Trophoblast cell (in vitro differentiated cells and primary cell): ENCODE measurements around the gene LYPD1.

Experiments
- DNase-seq, 2 donors: peaks; one replicate each; pipeline ENCODE4 v3.0.0-alpha.2; 2016
- H2AFZ ChIP-seq: 2 replicates; pipeline ENCODE4 v1.6.1; 2013; ENCODE audit warnings: low read length, moderate library complexity, mild to moderate bottlenecking; ENCODE audit not compliant: insufficient read depth, poor library complexity
- H2AK5ac ChIP-seq: 2 replicates; pipeline ENCODE4 v1.6.1; 2013; ENCODE audit warnings: mild to moderate bottlenecking, low read length
- H2BK120ac ChIP-seq: 2 replicates; pipeline ENCODE4 v1.6.1; 2013; ENCODE audit warnings: low read length, mild to moderate bottlenecking, moderate library complexity; ENCODE audit not compliant: insufficient read depth, poor library complexity
- H2BK12ac ChIP-seq: 2 replicates; pipeline ENCODE4 v1.6.1; 2013; ENCODE audit warnings: mild to moderate bottlenecking, low read length, moderate library complexity
- H2BK5ac ChIP-seq: 2 replicates; pipeline ENCODE4 v1.6.1; 2013; ENCODE audit warnings: low read length, low read depth, moderate library complexity, mild to moderate bottlenecking; ENCODE audit not compliant: poor library complexity
- H3K14ac ChIP-seq: 2 replicates; pipeline ENCODE4 v1.6.1; 2013; ENCODE audit warnings: mild to moderate bottlenecking, low read length
- H3K18ac ChIP-seq: 2 replicates; pipeline ENCODE4 v1.6.1; 2013; ENCODE audit warnings: mild to moderate bottlenecking, low read length
- H3K23ac ChIP-seq: 2 replicates; pipeline ENCODE4 v1.6.1; 2013; ENCODE audit warnings: low read length
- H3K27ac ChIP-seq: 2 replicates; pipeline ENCODE4 v1.5.1; 2013; ENCODE audit warnings: low read depth, mild to moderate bottlenecking, inconsistent platforms, low read length, moderate library complexity
- H3K27me3 ChIP-seq: 2 replicates; pipeline ENCODE4 v1.6.1; 2013; ENCODE audit warnings: inconsistent platforms, mild to moderate bottlenecking, low read length, moderate library complexity; ENCODE audit not compliant: insufficient read depth
- H3K36me3 ChIP-seq, 2 experiments: 1 replicate in 1 of 2; 2 replicates in 1 of 2; pipeline ENCODE4 v1.6.1; 2013; ENCODE audit warnings: low read length in 2 of 2, mild to moderate bottlenecking in 2 of 2, moderate library complexity in 1 of 2; ENCODE audit not compliant: insufficient read depth in 2 of 2, control insufficient read depth in 1 of 2
- H3K4ac ChIP-seq: 2 replicates; pipeline ENCODE4 v1.6.1; 2013; ENCODE audit warnings: low read depth, mild to moderate bottlenecking, low read length, moderate library complexity
- H3K4me1 ChIP-seq, 2 experiments: 1 replicate in 1 of 2; 2 replicates in 1 of 2; pipeline ENCODE4 v1.6.1; 2013; ENCODE audit warnings: low read length in 2 of 2, mild to moderate bottlenecking in 2 of 2, moderate library complexity in 1 of 2; ENCODE audit not compliant: insufficient read depth in 2 of 2, control insufficient read depth in 1 of 2
- H3K4me2 ChIP-seq: 2 replicates; pipeline ENCODE4 v1.6.1; 2013; ENCODE audit warnings: inconsistent platforms, mild to moderate bottlenecking, low read length, moderate library complexity
- H3K4me3 ChIP-seq: 2 replicates; pipeline ENCODE4 v1.5.1; 2013; ENCODE audit warnings: mild to moderate bottlenecking, low read depth, low read length, inconsistent platforms
- H3K79me1 ChIP-seq: one replicate; pipeline ENCODE4 v1.6.1; 2013; ENCODE audit warnings: low read length
- H3K79me2 ChIP-seq: 2 replicates; pipeline ENCODE4 v1.6.1; 2013; ENCODE audit warnings: low read length, mild to moderate bottlenecking; ENCODE audit not compliant: control insufficient read depth, insufficient read depth, poor library complexity
- H3K9ac ChIP-seq: 2 replicates; pipeline ENCODE4 v1.6.1; 2013; ENCODE audit warnings: mild to moderate bottlenecking, low read length
- H3K9me3 ChIP-seq: 2 replicates; pipeline ENCODE4 v1.6.1; 2013; ENCODE audit warnings: low read depth, mild to moderate bottlenecking, control low read depth, inconsistent platforms, low read length; ENCODE audit not compliant: insufficient read depth
- H4K12ac ChIP-seq: 2 replicates; pipeline ENCODE4 v1.6.1; 2013; ENCODE audit warnings: low read depth, mild to moderate bottlenecking, low read length, moderate library complexity
- H4K8ac ChIP-seq: 2 replicates; pipeline ENCODE4 v1.6.1; 2013; ENCODE audit warnings: low read depth, mild to moderate bottlenecking, low read length, moderate library complexity
- H4K91ac ChIP-seq: one replicate; pipeline ENCODE4 v1.6.1; 2013; ENCODE audit warnings: low read depth, mild to moderate bottlenecking, low read length, moderate library complexity
- WGBS: extraction: QIAGEN DNeasy Blood & Tissue Kit; methylation state at CpG from one replicate; pipeline ENCODE4 v1.1.7; 2013; ENCODE audit warnings: missing lambda C conversion rate; ENCODE audit not compliant: insufficient read length, insufficient coverage; ENCODE audit errors: extremely low coverage; 5-methylcytosine and 5-hydroxymethylcytosine counted together

LYPD1 gene

GRCh38 chr2:132697556-132698205, 27.7 kb upstream of the LYPD1 start:
- no peak overlapping the region for H3K14ac ChIP-seq
- no peak overlapping the region for H4K8ac ChIP-seq
- no peaks in the 10 kb centered on the region for H3K79me2 ChIP-seq
- no peak overlapping the region for H3K4ac ChIP-seq
- no peak overlapping the region for H2BK5ac ChIP-seq
- H4K91ac ChIP-seq, result no peak overlapping the region
- no peak overlapping the region for H3K4me2 ChIP-seq
- H3K36me3 ChIP-seq, result no peaks in the 10 kb centered on the region
- H3K18ac ChIP-seq, result no peak overlapping the region
- no peaks in the 10 kb centered on the region for H3K27me3 ChIP-seq
- no peak overlapping the region for H3K23ac ChIP-seq
- H2AFZ ChIP-seq, result no peak overlapping the region
- no peak overlapping the region for H3K27ac ChIP-seq
- H3K4me3 ChIP-seq, result no peak overlapping the region
- WGBS, result no CpG with 5 or more reads among the region's 4 CpGs
- no peak overlapping the region for H2BK120ac ChIP-seq
- H3K79me1 ChIP-seq, result no peaks in the 10 kb centered on the region
- no peak for DNase-seq
- H2AK5ac ChIP-seq, result no peak overlapping the region
- no peaks in the 10 kb centered on the region for H3K4me1 ChIP-seq
- no peak overlapping the region for H2BK12ac ChIP-seq
- no peak overlapping the region for H4K12ac ChIP-seq
- no peaks in the 10 kb centered on the region for H3K9me3 ChIP-seq
- H3K9ac ChIP-seq, result no peak overlapping the region

GRCh38 chr2:132692816-132693215, 22.8 kb upstream of the LYPD1 start:
- Histone ChIP-seq H3K79me2 (no peaks in the 10 kb centered on the region), H3K4me2 (no peak overlapping the region), H3K4me3 (no peak overlapping the region), H3K9ac (no peak overlapping the region), H3K14ac (no peak overlapping the region), H3K23ac (no peak overlapping the region), H2BK120ac (no peak overlapping the region), H3K4ac (no peak overlapping the region), H2AFZ (no peak overlapping the region), H2BK12ac (no peak overlapping the region), H3K27ac (no peak overlapping the region), H3K4me1 (no peaks in the 10 kb centered on the region), H2BK5ac (no peak overlapping the region), H3K18ac (no peak overlapping the region), H3K79me1 (no peaks in the 10 kb centered on the region), H4K91ac (no peak overlapping the region), H3K36me3 (no peaks in the 10 kb centered on the region), H3K27me3 (no peaks in the 10 kb centered on the region), H3K9me3 (no peaks in the 10 kb centered on the region), H2AK5ac (no peak overlapping the region), H4K12ac (no peak overlapping the region), H4K8ac (no peak overlapping the region)
- WGBS, result no CpG with 5 or more reads among the region's 1 CpG
- DNase-seq, result no peak

DNA sequence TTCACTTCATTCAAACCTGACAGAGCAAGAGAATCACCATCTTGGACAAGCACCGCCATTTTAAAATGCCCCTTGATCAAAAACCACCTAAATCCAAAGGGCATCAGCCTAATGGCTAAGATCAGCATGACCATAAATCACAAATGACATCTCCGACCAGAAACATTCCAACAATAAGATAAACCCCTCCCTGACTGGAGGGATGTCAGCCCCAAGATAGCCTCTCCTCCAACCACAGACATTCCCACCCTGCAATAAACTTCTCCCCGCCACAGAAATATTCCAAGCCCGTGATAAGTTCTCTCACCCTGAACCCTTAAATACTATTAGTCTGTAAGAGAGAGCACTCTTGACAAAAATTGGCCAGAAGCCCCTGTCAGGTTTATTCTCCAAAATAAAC, 21.6 kb upstream of the LYPD1 start:
- H4K8ac ChIP-seq, result no peak overlapping the region

GRCh38 chr2:132690664-132691303, 20.8 kb upstream of the LYPD1 start:
- H3K4ac ChIP-seq, result no peak overlapping the region
- no peaks in the 10 kb centered on the region for H3K36me3 ChIP-seq
- H4K12ac ChIP-seq, result no peak overlapping the region
- H4K91ac ChIP-seq, result no peak overlapping the region
- WGBS, result no CpG with 5 or more reads among the region's 1 CpG
- H3K18ac ChIP-seq, result no peak overlapping the region
- H2BK5ac ChIP-seq, result no peak overlapping the region
- H3K9me3 ChIP-seq, result no peaks in the 10 kb centered on the region
- H2BK120ac ChIP-seq, result no peak overlapping the region
- DNase-seq, result peak in 1 of 2 donors; percentile 1
- H3K4me1 ChIP-seq, result no peaks in the 10 kb centered on the region
- no peak overlapping the region for H3K4me3 ChIP-seq
- no peaks in the 10 kb centered on the region for H3K27me3 ChIP-seq
- no peak overlapping the region for H3K9ac ChIP-seq
- H3K4me2 ChIP-seq, result no peak overlapping the region
- H2AK5ac ChIP-seq, result no peak overlapping the region
- H2AFZ ChIP-seq, result no peak overlapping the region
- no peak overlapping the region for H4K8ac ChIP-seq
- no peak overlapping the region for H3K23ac ChIP-seq
- no peak overlapping the region for H3K27ac ChIP-seq
- no peak overlapping the region for H2BK12ac ChIP-seq
- H3K79me1 ChIP-seq, result no peaks in the 10 kb centered on the region
- H3K14ac ChIP-seq, result no peak overlapping the region
- no peaks in the 10 kb centered on the region for H3K79me2 ChIP-seq

More for the DNA sequence above, 21.6 kb upstream of the LYPD1 start:
- H3K4me2 ChIP-seq, result no peak overlapping the region
- H3K79me1 ChIP-seq, result no peaks in the 10 kb centered on the region
- H3K9ac ChIP-seq, result no peak overlapping the region
- no peak overlapping the region for H2BK120ac ChIP-seq
- H4K91ac ChIP-seq, result no peak overlapping the region
- H3K27ac ChIP-seq, result no peak overlapping the region
- no peak overlapping the region for H2AFZ ChIP-seq
- H3K9me3 ChIP-seq, result no peaks in the 10 kb centered on the region
- H2AK5ac ChIP-seq, result no peak overlapping the region
- no peaks in the 10 kb centered on the region for H3K4me1 ChIP-seq
- no peak overlapping the region for H4K12ac ChIP-seq
- no peak for DNase-seq
- H3K79me2 ChIP-seq, result no peaks in the 10 kb centered on the region
- H3K36me3 ChIP-seq, result no peaks in the 10 kb centered on the region
- no peak overlapping the region for H2BK12ac ChIP-seq
- H3K4me3 ChIP-seq, result no peak overlapping the region
- WGBS, result no CpG with 5 or more reads among the region's 4 CpGs
- no peaks in the 10 kb centered on the region for H3K27me3 ChIP-seq
- H3K4ac ChIP-seq, result no peak overlapping the region
- no peak overlapping the region for H2BK5ac ChIP-seq
- no peak overlapping the region for H3K23ac ChIP-seq
- H3K14ac ChIP-seq, result no peak overlapping the region
- no peak overlapping the region for H3K18ac ChIP-seq
